Panc1 (cell line): ENCODE measurements around the gene MAPK14. TPM values are rescaled to one million over a fixed set of nuclear protein-coding genes. Genes with fewer than 3 reads are reported as not detected.
A peak's percentile ranks its signal among the peaks of the same experiment; 100 is the strongest.

Source experiments
- ATAC-seq: fragments of 200-7000 bp; cut with Tn5 transposase; 2 replicates; pipeline ENCODE4 v1.9.1; 2020; ENCODE audit warnings: mild to moderate bottlenecking, moderate library complexity
- BruUV-seq: library from RNA; stranded (reverse); fragments of 400-500 nt; replicated peaks from 2 replicates; lab custom pipeline; 2021; lab: Mats Ljungman, UMichigan
- CTCF ChIA-PET: fragments of 300-600 bp; sonication (Branson Sonifier 250); formaldehyde crosslinking; loops from one replicate; lab custom pipeline; 2022; ENCODE audit warnings: antibody characterized with exemption; lab: Charles Lee
- POLR2A ChIA-PET: fragments of 300-600 bp; sonication (Branson Sonifier 250); formaldehyde crosslinking; loops from one replicate; lab custom pipeline; 2022; ENCODE audit warnings: antibody characterized with exemption; lab: Charles Lee
- DNase-seq: peaks from one replicate; pipeline ENCODE4 v3.0.0-alpha.2; 2010; ENCODE audit warnings: low read depth, low spot score
- H3K27ac ChIP-seq: 2 replicates; pipeline ENCODE4 v1.5.1; 2011; ENCODE audit warnings: mild to moderate bottlenecking, low read length, inconsistent platforms
- H3K27me3 ChIP-seq: fragments of 200-500 bp; sonication (Bioruptor generic); 2 replicates; pipeline ENCODE4 v1.6.0; 2014; ENCODE audit warnings: low read length, inconsistent platforms; ENCODE audit not compliant: control insufficient read depth, insufficient read depth
- H3K36me3 ChIP-seq: fragments of 200-500 bp; sonication (Bioruptor generic); 2 replicates; pipeline ENCODE4 v1.5.1; 2014; ENCODE audit warnings: inconsistent platforms, mild to moderate bottlenecking, low read length, moderate library complexity; ENCODE audit not compliant: control insufficient read depth, insufficient read depth
- H3K4me1 ChIP-seq: 2 replicates; pipeline ENCODE4 v1.5.1; 2011; ENCODE audit warnings: inconsistent platforms, mild to moderate bottlenecking, low read length, moderate library complexity; ENCODE audit not compliant: control insufficient read depth, insufficient read depth
- H3K4me3 ChIP-seq, 2 experiments: 2 replicates each; pipeline ENCODE4 v1.5.1; 2011 to 2012; ENCODE audit warnings: low read depth in 2 of 2, low read length in 2 of 2, mild to moderate bottlenecking in 2 of 2, inconsistent platforms in 1 of 2, moderate library complexity in 1 of 2
- H3K9me3 ChIP-seq: fragments of 200-500 bp; sonication (Bioruptor generic); 2 replicates; pipeline ENCODE4 v1.5.1; 2014; ENCODE audit warnings: low read depth, mild to moderate bottlenecking, inconsistent platforms, low read length, moderate library complexity; ENCODE audit not compliant: control insufficient read depth, insufficient read depth
- CTCF ChIP-seq: fragments of 450-650 bp; IDR thresholded peaks from 2 replicates; pipeline ENCODE4 v1.5.1; 2017; ENCODE audit warnings: mild to moderate bottlenecking
- POLR2AphosphoS5 ChIP-seq: IDR thresholded peaks from 2 replicates; pipeline ENCODE4 v1.6.1; 2012; ENCODE audit warnings: mild to moderate bottlenecking, low read depth, low read length, moderate library complexity
- REST ChIP-seq, 2 experiments: IDR thresholded peaks; 2 replicates each; pipeline ENCODE4 v1.6.1; 2011 to 2012; ENCODE audit warnings: low read depth in 2 of 2, control low read depth in 1 of 2, low read length in 1 of 2, mild to moderate bottlenecking in 1 of 2, moderate library complexity in 1 of 2; ENCODE audit not compliant: insufficient read depth in 1 of 2
- SIN3A ChIP-seq: IDR thresholded peaks from 2 replicates; pipeline ENCODE4 v1.6.1; 2012; ENCODE audit warnings: low read depth, mild to moderate bottlenecking, low read length, moderate library complexity, borderline replicate concordance; ENCODE audit not compliant: insufficient read depth
- TCF7L2 ChIP-seq: IDR thresholded peaks from 2 replicates; pipeline ENCODE4 v1.6.1; 2011; ENCODE audit warnings: mild to moderate bottlenecking, low read depth, low read length, inconsistent platforms
- in situ Hi-C: cut with HindIII; loops from 2 replicates; pipeline ENCODE4 v1.10.0; 2016; ENCODE audit warnings: low sequenced_read_pairs, low pct_unique_long_range_greater_than_20kb
- intact Hi-C: fragments of 100-400 bp; cut with micrococcal nuclease; formaldehyde crosslinking; loops from one replicate; pipeline ENCODE4 v1.10.0; 2022; ENCODE audit not compliant: unreplicated experiment
- total RNA-seq: library from RNA; stranded (reverse); gene quantifications from one replicate; pipeline ENCODE4 v1.2.1, GENCODE V29; 2021; ENCODE audit not compliant: unreplicated experiment

The MAPK14 gene
- total RNA-seq, 1 experiment from 2014 or later, result 42.3 TPM

DNA sequence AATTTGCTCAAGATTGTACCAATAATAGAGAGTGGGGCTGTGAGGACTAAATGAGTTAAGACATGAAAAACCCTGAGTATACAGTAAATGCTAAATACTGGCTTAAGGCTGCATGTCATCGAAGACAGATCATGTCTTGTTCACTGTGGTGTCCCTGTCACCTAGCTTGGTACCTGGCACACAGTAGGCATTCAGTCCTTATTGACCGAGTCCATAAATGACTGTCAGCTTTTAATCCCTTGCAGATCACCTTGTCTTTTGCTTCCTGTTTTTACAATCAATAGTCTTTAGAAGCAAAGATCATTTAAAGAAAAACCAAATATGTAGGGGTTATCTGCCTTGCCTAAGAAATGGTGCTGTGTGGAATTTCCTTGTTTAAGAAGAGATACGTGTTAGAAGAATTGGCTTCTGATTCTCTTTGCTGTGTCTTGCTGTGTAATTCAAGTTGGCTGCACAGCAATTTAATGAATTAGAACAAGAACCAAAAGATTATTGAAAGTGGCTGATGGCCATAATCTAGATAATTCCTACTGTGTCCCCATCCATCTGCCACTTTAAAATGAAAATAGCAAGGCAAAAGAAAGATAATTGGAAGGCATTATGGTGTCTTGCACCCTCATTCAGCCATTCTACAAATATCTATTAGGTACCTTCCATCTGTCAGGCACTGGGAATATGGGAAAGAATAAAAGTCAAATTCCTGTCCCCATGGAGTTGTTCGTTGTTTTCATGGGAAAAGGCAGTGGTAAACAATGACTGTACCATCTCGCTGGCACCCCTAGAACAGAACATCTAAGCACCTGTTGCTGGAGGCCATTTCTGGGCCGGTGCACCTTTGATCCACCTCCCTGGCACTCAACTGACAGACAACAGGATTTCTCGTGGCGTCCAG, 90.3 kb downstream of the MAPK14 start:
- peaks cover 8% of the 10 kb centered on the region for H3K4me1 ChIP-seq
- no TSS peak for BruUV-seq
- ATAC-seq, result no peak
- H3K4me3 ChIP-seq, result no peak overlapping the region
- in situ Hi-C loops, result no loop called here
- no peak for DNase-seq
- H3K9me3 ChIP-seq, result no peaks in the 10 kb centered on the region
- no peaks in the 10 kb centered on the region for H3K36me3 ChIP-seq
- H3K27ac ChIP-seq, result no peak overlapping the region
- intact Hi-C loops, result no loop called here
- H3K27me3 ChIP-seq, result no peaks in the 10 kb centered on the region
- CTCF ChIA-PET, result no interaction called here
- TF ChIP-seq TCF7L2, result peak; percentile 35; the same call in 1 of the 2 replicates
- no peak for TF ChIP-seq POLR2AphosphoS5
- POLR2A ChIA-PET, result no interaction called here

GRCh38 chr6:36118550-36119107, 91.0 kb downstream of the MAPK14 start:
- no TSS peak for BruUV-seq
- Histone ChIP-seq H3K4me3 (no peak overlapping the region), H3K9me3 (no peaks in the 10 kb centered on the region), H3K27me3 (no peaks in the 10 kb centered on the region), H3K36me3 (no peaks in the 10 kb centered on the region), H3K4me1 (peaks cover 8% of the 10 kb centered on the region), H3K27ac (no peak overlapping the region)
- CTCF ChIA-PET, result no interaction called here
- TF ChIP-seq TCF7L2 (0 out of 2 replicates have a peak, but pooled peaks have one; percentile 27), POLR2AphosphoS5 (no peak), REST (IDR thresholded peaks at IDR 0.05; ENCODE audit: insufficient read depth in 1 of 2, low read depth in 2 of 2, low read length in 1 of 2) (no peak), CTCF (no peak), SIN3A (no peak)
- in situ Hi-C loops (no loop called here), intact Hi-C loops (no loop called here)
- DNase-seq, result no peak
- POLR2A ChIA-PET, result no interaction called here
- ATAC-seq, result no peak

DNA sequence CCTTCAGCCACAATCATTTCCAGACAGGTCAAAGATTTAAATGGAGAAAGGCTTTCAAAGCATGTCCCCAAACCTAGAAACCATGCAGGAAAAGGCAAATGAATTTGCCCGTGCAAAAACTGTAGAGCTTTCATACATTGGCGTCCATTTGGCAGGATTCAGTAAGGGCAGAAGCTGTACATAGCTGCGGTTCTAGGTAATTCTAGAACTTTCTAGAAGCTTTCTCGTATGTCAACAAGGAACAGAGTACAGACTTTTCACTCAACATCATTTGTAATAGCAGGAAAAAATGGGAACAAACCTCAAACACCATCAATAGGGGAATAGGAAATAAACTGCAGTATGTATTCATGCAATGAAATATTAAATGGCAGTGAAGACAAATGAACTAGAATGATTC, 91.6 kb downstream of the MAPK14 start:
- Histone ChIP-seq H3K4me1 (peaks cover 8% of the 10 kb centered on the region), H3K9me3 (no peaks in the 10 kb centered on the region), H3K27ac (no peak overlapping the region), H3K4me3 (no peak overlapping the region), H3K36me3 (no peaks in the 10 kb centered on the region), H3K27me3 (no peaks in the 10 kb centered on the region)
- no TSS peak for BruUV-seq
- POLR2A ChIA-PET, result no interaction called here
- DNase-seq (no peak), ATAC-seq (no peak)
- intact Hi-C loops (no loop called here), in situ Hi-C loops (no loop called here)
- no peak for TF ChIP-seq SIN3A
- TF ChIP-seq TCF7L2, result no peak
- TF ChIP-seq POLR2AphosphoS5, result no peak
- no peak for TF ChIP-seq REST (IDR thresholded peaks at IDR 0.05; ENCODE audit: insufficient read depth in 1 of 2, low read depth in 2 of 2, low read length in 1 of 2)
- no peak for TF ChIP-seq CTCF
- CTCF ChIA-PET, result no interaction called here
